Activated T-helper 2 cell treated with anti-CD3 and anti-CD28 coated beads, Interferon-gamma antibody, Interleukin-2, Interleukin-4, amounts not matched to agents 10 μg/mL and 5 μg/mL and 100 μg/mL, durations not matched to agents 14 hours and 24 hours and 36 hours (primary cell): ENCODE results near the gene PNMA1. TPM values are rescaled to one million over a fixed set of nuclear protein-coding genes. Genes with fewer than 3 reads are reported as not detected.

ENCODE experiments used
- DNase-seq: peaks from one replicate; pipeline ENCODE4 v3.0.0; 2021; ENCODE audit warnings: low spot score
- H3K27ac Mint-ChIP-seq: one replicate; pipeline ENCODE4 v1.8.0; 2021; ENCODE audit warnings: mixed read lengths
- H3K27me3 Mint-ChIP-seq: one replicate; pipeline ENCODE4 v1.8.0; 2021; ENCODE audit warnings: low read depth, mixed read lengths
- H3K36me3 Mint-ChIP-seq: one replicate; pipeline ENCODE4 v1.8.0; 2021; ENCODE audit warnings: low read depth, mixed read lengths
- H3K4me1 Mint-ChIP-seq: one replicate; pipeline ENCODE4 v1.8.0; 2021; ENCODE audit warnings: low read depth, mixed read lengths
- H3K4me3 Mint-ChIP-seq: one replicate; pipeline ENCODE4 v1.8.0; 2021; ENCODE audit warnings: low read depth, mild to moderate bottlenecking, moderate library complexity, mixed read lengths
- H3K9me3 Mint-ChIP-seq: one replicate; pipeline ENCODE4 v1.8.0; 2021; ENCODE audit warnings: mixed read lengths
- intact Hi-C: fragments of 100-400 bp; cut with micrococcal nuclease; formaldehyde crosslinking; loops from one replicate; pipeline ENCODE4 v1.15.1; 2023
- total RNA-seq: library from RNA; stranded (reverse); gene quantifications from 2 replicates; pipeline ENCODE4 v1.2.3, GENCODE V29; 2022

The PNMA1 gene
- total RNA-seq, 1 donor from 2014 or later, result 30.1 TPM

- intact Hi-C loops, result loop anchor here (5.0 kb wide), 3 partner anchors 47 to 142 kb away; no protein-coding TSS in a partner anchor
- H3K4me1 Mint-ChIP-seq, result peaks cover 33% of the 10 kb centered on the region
- peaks cover 89% of the 10 kb centered on the region for H3K36me3 Mint-ChIP-seq
Measured at GRCh38 chr14:73725116-73726024, 11.2 kb upstream of the PNMA1 start.

GRCh38 chr14:73724696-73725095 lies 10.5 kb upstream of the PNMA1 start:
- Mint-ChIP-seq H3K27me3 (no peaks in the 10 kb centered on the region), H3K27ac (no peak overlapping the region), H3K9me3 (no peaks in the 10 kb centered on the region), H3K4me3 (no peak overlapping the region), H3K4me1 (peaks cover 31% of the 10 kb centered on the region), H3K36me3 (peaks cover 88% of the 10 kb centered on the region)
- intact Hi-C loops, result loop anchor here (5.0 kb wide), 3 partner anchors 48 to 143 kb away; no protein-coding TSS in a partner anchor
- DNase-seq, result no peak

More at GRCh38 chr14:73725116-73726024, 11.2 kb upstream of the PNMA1 start:
- Mint-ChIP-seq H3K27me3 (no peaks in the 10 kb centered on the region), H3K9me3 (no peaks in the 10 kb centered on the region), H3K27ac (peak overlapping the region; percentile 71), H3K4me3 (no peak overlapping the region)
- no peak for DNase-seq

GRCh38 chr14:73723797-73724661 lies 9.8 kb upstream of the PNMA1 start:
- no peak overlapping the region for H3K27ac Mint-ChIP-seq
- no peak for DNase-seq
- intact Hi-C loops, result no loop called here

GRCh38 chr14:73723406-73723796 lies 9.2 kb upstream of the PNMA1 start:
- H3K27me3 Mint-ChIP-seq, result no peaks in the 10 kb centered on the region
- no peak overlapping the region for H3K4me3 Mint-ChIP-seq
- intact Hi-C loops, result no loop called here
- peaks cover 19% of the 10 kb centered on the region for H3K4me1 Mint-ChIP-seq
- H3K36me3 Mint-ChIP-seq, result peaks cover 81% of the 10 kb centered on the region
- no peak overlapping the region for H3K27ac Mint-ChIP-seq
- no peaks in the 10 kb centered on the region for H3K9me3 Mint-ChIP-seq
- DNase-seq, result no peak

More at GRCh38 chr14:73723797-73724661, 9.8 kb upstream of the PNMA1 start:
- H3K4me3 Mint-ChIP-seq, result no peak overlapping the region
- H3K4me1 Mint-ChIP-seq, result peaks cover 25% of the 10 kb centered on the region
- H3K36me3 Mint-ChIP-seq, result peaks cover 87% of the 10 kb centered on the region
- no peaks in the 10 kb centered on the region for H3K27me3 Mint-ChIP-seq
- no peaks in the 10 kb centered on the region for H3K9me3 Mint-ChIP-seq

GRCh38 chr14:73722581-73722980 lies 8.4 kb upstream of the PNMA1 start:
- DNase-seq, result no peak
- Mint-ChIP-seq H3K9me3 (no peaks in the 10 kb centered on the region), H3K36me3 (peaks cover 80% of the 10 kb centered on the region), H3K27ac (no peak overlapping the region), H3K27me3 (no peaks in the 10 kb centered on the region), H3K4me1 (peaks cover 14% of the 10 kb centered on the region), H3K4me3 (no peak overlapping the region)
- intact Hi-C loops, result no loop called here

GRCh38 chr14:73721101-73721821 lies 7.1 kb upstream of the PNMA1 start:
- Mint-ChIP-seq H3K9me3 (no peaks in the 10 kb centered on the region), H3K4me3 (no peak overlapping the region), H3K4me1 (peaks cover 11% of the 10 kb centered on the region), H3K27ac (no peak overlapping the region), H3K36me3 (peaks cover 80% of the 10 kb centered on the region), H3K27me3 (no peaks in the 10 kb centered on the region)
- no peak for DNase-seq
- intact Hi-C loops, result no loop called here

GRCh38 chr14:73720636-73721035 lies 6.5 kb upstream of the PNMA1 start:
- Mint-ChIP-seq H3K27ac (no peak overlapping the region), H3K4me3 (no peak overlapping the region), H3K27me3 (no peaks in the 10 kb centered on the region), H3K36me3 (peaks cover 80% of the 10 kb centered on the region), H3K4me1 (peaks cover 7% of the 10 kb centered on the region), H3K9me3 (no peaks in the 10 kb centered on the region)
- intact Hi-C loops, result no loop called here
- no peak for DNase-seq

- Mint-ChIP-seq H3K4me1 (peaks cover 8% of the 10 kb centered on the region), H3K27me3 (no peaks in the 10 kb centered on the region), H3K36me3 (peaks cover 75% of the 10 kb centered on the region), H3K27ac (no peak overlapping the region), H3K4me3 (no peak overlapping the region), H3K9me3 (no peaks in the 10 kb centered on the region)
- no peak for DNase-seq
- intact Hi-C loops, result loop anchor here (10.0 kb wide), 1 partner anchor 665 kb away; the partner anchor contains the start of gene RBM25
Measured at GRCh38 chr14:73719791-73720190, 5.6 kb upstream of the PNMA1 start.

GRCh38 chr14:73719361-73719760 lies 5.2 kb upstream of the PNMA1 start:
- H3K27me3 Mint-ChIP-seq, result no peaks in the 10 kb centered on the region
- no peak for DNase-seq
- intact Hi-C loops, result loop anchor here (10.0 kb wide), 1 partner anchor 665 kb away; the partner anchor contains the start of gene RBM25
- H3K4me1 Mint-ChIP-seq, result peaks cover 11% of the 10 kb centered on the region
- no peak overlapping the region for H3K4me3 Mint-ChIP-seq
- H3K27ac Mint-ChIP-seq, result no peak overlapping the region
- H3K9me3 Mint-ChIP-seq, result no peaks in the 10 kb centered on the region
- H3K36me3 Mint-ChIP-seq, result peaks cover 73% of the 10 kb centered on the region

- Mint-ChIP-seq H3K4me1 (peaks cover 6% of the 10 kb centered on the region), H3K36me3 (peaks cover 66% of the 10 kb centered on the region), H3K4me3 (no peak overlapping the region), H3K27me3 (no peaks in the 10 kb centered on the region), H3K27ac (no peak overlapping the region), H3K9me3 (no peaks in the 10 kb centered on the region)
- intact Hi-C loops, result loop anchor here (10.0 kb wide), 1 partner anchor 664 kb away; the partner anchor contains the start of gene RBM25
- no peak for DNase-seq
Measured at GRCh38 chr14:73718418-73719251, 4.5 kb upstream of the PNMA1 start.

GRCh38 chr14:73717711-73718417 lies 3.7 kb upstream of the PNMA1 start:
- intact Hi-C loops, result loop anchor here (10.0 kb wide), 1 partner anchor 663 kb away; the partner anchor contains the start of gene RBM25
- Mint-ChIP-seq H3K27ac (no peak overlapping the region), H3K36me3 (peaks cover 65% of the 10 kb centered on the region), H3K4me1 (peaks cover 6% of the 10 kb centered on the region), H3K27me3 (no peaks in the 10 kb centered on the region), H3K9me3 (no peaks in the 10 kb centered on the region), H3K4me3 (no peak overlapping the region)
- no peak for DNase-seq
